Panc1 (cell line): Measurements from ENCODE around the gene OTUD7B.

Source experiments
- POLR2AphosphoS5 ChIP-seq: IDR thresholded peaks from 2 replicates; pipeline ENCODE4 v1.6.1; 2012; ENCODE audit warnings: mild to moderate bottlenecking, low read depth, low read length, moderate library complexity
- SIN3A ChIP-seq: IDR thresholded peaks from 2 replicates; pipeline ENCODE4 v1.6.1; 2012; ENCODE audit warnings: low read depth, mild to moderate bottlenecking, low read length, moderate library complexity, borderline replicate concordance; ENCODE audit not compliant: insufficient read depth
- TF ChIP-seq, protein P1 (sequence below): fragments of 450-650 bp; IDR thresholded peaks from 2 replicates; pipeline ENCODE4 v1.5.1; 2017; ENCODE audit warnings: mild to moderate bottlenecking

DNA sequence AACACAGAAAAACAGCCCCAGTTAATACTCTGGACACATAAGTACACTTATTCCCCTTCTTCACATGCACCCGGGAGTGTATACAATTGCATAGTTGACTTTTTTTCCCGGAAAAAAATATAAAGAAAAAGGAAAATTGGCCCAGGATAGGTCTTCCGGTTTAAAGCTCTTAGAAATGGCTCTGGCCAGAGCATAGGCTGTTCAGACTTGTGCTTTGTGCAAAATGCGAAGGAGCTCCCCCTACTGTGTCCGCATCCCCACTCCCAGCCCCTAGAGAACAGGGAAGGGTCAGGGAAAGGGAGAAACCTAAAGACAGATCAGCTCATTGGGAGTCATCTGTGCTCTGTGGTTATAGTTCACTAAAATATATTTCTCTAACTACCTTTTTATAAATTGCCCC, 68.3 kb downstream of the OTUD7B start:
- TF ChIP-seq, protein P1, sequence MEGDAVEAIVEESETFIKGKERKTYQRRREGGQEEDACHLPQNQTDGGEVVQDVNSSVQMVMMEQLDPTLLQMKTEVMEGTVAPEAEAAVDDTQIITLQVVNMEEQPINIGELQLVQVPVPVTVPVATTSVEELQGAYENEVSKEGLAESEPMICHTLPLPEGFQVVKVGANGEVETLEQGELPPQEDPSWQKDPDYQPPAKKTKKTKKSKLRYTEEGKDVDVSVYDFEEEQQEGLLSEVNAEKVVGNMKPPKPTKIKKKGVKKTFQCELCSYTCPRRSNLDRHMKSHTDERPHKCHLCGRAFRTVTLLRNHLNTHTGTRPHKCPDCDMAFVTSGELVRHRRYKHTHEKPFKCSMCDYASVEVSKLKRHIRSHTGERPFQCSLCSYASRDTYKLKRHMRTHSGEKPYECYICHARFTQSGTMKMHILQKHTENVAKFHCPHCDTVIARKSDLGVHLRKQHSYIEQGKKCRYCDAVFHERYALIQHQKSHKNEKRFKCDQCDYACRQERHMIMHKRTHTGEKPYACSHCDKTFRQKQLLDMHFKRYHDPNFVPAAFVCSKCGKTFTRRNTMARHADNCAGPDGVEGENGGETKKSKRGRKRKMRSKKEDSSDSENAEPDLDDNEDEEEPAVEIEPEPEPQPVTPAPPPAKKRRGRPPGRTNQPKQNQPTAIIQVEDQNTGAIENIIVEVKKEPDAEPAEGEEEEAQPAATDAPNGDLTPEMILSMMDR: peak; percentile 74
- TF ChIP-seq POLR2AphosphoS5 (no peak), SIN3A (no peak)
